Neural crest cell (in vitro differentiated cells): Measurements from ENCODE around the gene ZNF48. TPM values are rescaled to one million over a fixed set of nuclear protein-coding genes. Genes with fewer than 3 reads are reported as not detected.
"Not testable (repeated sequence)": the region's sequence is repeated elsewhere in the genome, so short reads cannot be mapped to it uniquely, and the experiment has no call there.

Source experiments
- DNase-seq: peaks from one replicate; pipeline ENCODE4 v3.0.0; 2021; ENCODE audit warnings: low read depth, mixed read lengths, low spot score
- H3K27ac Mint-ChIP-seq: one replicate; pipeline ENCODE4 v1.8.0; 2021; ENCODE audit warnings: mild to moderate bottlenecking, mixed read lengths; ENCODE audit not compliant: unreplicated experiment
- H3K27me3 Mint-ChIP-seq: 2 replicates; pipeline ENCODE4 v1.8.0; 2021; ENCODE audit warnings: low read depth, mild to moderate bottlenecking, mixed read lengths
- H3K36me3 Mint-ChIP-seq: 2 replicates; pipeline ENCODE4 v1.8.0; 2021; ENCODE audit warnings: low read depth, mild to moderate bottlenecking, mixed read lengths
- H3K4me1 Mint-ChIP-seq: 2 replicates; pipeline ENCODE4 v1.8.0; 2021; ENCODE audit warnings: mixed read lengths
- H3K4me3 Mint-ChIP-seq: one replicate; pipeline ENCODE4 v1.8.0; 2021; ENCODE audit warnings: mild to moderate bottlenecking, mixed read lengths
- H3K9me3 Mint-ChIP-seq: 2 replicates; pipeline ENCODE4 v1.8.0; 2021; ENCODE audit warnings: mixed read lengths
- total RNA-seq: library from RNA; stranded (reverse); gene quantifications from 2 replicates; pipeline ENCODE4 v1.2.1, GENCODE V29; 2021
- TF ChIP-seq, protein P1 (sequence below): fragments of 200-600 bp; sonication (generic); conservative IDR thresholded peaks from 2 replicates; pipeline ENCODE4 v1.5.0; 2021; ENCODE audit warnings: antibody characterized with exemption, mild to moderate bottlenecking

Gene ZNF48
- total RNA-seq, 1 donor from 2014 or later: 60.9 TPM

GRCh38 chr16:30395992-30396585, 869 bp downstream of the ZNF48 start:
- Mint-ChIP-seq H3K36me3 (peaks cover 3% of the 10 kb centered on the region), H3K4me1 (peaks cover 54% of the 10 kb centered on the region), H3K27me3 (peaks cover 3% of the 10 kb centered on the region), H3K4me3 (peak overlapping the region; percentile 92), H3K9me3 (no peaks in the 10 kb centered on the region), H3K27ac (peak overlapping the region; percentile 93)
- DNase-seq: no peak
- TF ChIP-seq, protein P1, sequence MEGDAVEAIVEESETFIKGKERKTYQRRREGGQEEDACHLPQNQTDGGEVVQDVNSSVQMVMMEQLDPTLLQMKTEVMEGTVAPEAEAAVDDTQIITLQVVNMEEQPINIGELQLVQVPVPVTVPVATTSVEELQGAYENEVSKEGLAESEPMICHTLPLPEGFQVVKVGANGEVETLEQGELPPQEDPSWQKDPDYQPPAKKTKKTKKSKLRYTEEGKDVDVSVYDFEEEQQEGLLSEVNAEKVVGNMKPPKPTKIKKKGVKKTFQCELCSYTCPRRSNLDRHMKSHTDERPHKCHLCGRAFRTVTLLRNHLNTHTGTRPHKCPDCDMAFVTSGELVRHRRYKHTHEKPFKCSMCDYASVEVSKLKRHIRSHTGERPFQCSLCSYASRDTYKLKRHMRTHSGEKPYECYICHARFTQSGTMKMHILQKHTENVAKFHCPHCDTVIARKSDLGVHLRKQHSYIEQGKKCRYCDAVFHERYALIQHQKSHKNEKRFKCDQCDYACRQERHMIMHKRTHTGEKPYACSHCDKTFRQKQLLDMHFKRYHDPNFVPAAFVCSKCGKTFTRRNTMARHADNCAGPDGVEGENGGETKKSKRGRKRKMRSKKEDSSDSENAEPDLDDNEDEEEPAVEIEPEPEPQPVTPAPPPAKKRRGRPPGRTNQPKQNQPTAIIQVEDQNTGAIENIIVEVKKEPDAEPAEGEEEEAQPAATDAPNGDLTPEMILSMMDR: no peak

DNA sequence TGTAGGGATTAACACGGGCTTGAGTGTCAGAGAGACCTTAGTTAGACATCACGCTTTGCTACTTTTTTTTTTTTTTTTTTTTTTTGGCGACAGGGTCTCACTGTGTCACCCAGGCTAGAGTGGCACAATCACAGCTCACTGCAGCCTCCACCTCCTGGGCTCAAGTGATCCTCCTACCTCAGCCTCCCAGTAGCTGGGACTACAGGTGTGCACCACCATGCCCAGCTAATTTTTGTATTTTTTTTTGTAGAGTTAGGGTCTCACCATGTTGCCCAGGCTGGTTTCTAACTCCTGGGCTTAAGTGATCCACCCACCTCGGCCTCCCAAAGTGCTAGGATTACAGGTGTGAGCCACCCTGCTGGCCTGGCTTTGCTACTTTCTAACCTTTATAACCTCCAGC, 1.4 kb downstream of the ZNF48 start:
- H3K27ac Mint-ChIP-seq, H3K27me3 Mint-ChIP-seq, H3K9me3 Mint-ChIP-seq: not testable (repeated sequence)

GRCh38 chr16:30397056-30397455, 1.8 kb downstream of the ZNF48 start:
- TF ChIP-seq, protein P1: no peak
- Mint-ChIP-seq H3K27me3 (peaks cover 3% of the 10 kb centered on the region), H3K9me3 (no peaks in the 10 kb centered on the region), H3K4me3 (peak overlapping the region; percentile 92), H3K36me3 (peaks cover 3% of the 10 kb centered on the region), H3K27ac (no peak overlapping the region), H3K4me1 (peaks cover 59% of the 10 kb centered on the region)
- DNase-seq: no peak

More for the DNA sequence above, 1.4 kb downstream of the ZNF48 start:
- H3K4me3 Mint-ChIP-seq: peak overlapping the region; percentile 92
- not testable (repeated sequence) for H3K36me3 Mint-ChIP-seq, DNase-seq
- H3K4me1 Mint-ChIP-seq: peaks cover 57% of the 10 kb centered on the region

DNA sequence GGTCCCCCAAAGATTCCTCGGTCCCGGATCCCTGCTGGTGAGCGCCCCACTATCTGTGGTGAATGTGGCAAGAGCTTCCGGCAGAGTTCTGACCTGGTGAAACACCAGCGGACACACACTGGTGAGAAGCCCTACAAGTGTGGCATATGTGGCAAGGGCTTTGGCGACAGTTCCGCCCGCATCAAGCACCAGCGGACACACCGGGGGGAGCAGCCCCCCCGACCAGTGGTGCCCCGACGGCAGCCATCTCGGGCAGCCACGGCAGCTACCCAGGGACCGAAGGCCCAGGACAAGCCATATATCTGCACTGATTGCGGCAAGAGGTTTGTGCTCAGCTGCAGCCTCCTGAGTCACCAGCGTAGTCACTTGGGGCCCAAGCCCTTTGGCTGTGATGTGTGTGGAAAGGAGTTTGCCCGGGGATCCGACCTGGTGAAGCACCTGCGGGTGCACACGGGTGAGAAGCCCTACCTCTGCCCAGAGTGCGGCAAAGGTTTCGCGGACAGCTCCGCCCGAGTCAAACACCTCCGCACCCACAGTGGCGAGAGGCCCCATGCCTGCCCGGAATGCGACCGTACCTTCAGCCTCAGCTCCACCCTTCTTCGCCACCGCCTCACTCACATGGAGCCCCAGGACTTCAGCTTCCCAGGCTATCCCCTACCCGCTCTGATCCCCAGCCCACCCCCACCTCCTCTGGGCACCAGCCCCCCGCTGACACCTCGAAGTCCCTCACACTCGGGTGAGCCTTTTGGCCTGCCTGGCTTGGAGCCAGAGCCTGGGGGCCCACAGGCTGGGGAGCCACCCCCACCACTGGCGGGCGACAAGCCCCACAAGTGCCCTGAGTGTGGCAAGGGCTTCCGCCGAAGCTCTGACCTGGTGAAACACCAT, 2.8 kb downstream of the ZNF48 start:
- no peak for DNase-seq
- peaks cover 3% of the 10 kb centered on the region for H3K36me3 Mint-ChIP-seq
- peaks cover 53% of the 10 kb centered on the region for H3K4me1 Mint-ChIP-seq
- peak overlapping the region; percentile 94 for H3K4me3 Mint-ChIP-seq
- TF ChIP-seq, protein P1: no peak
- H3K27ac Mint-ChIP-seq: no peak overlapping the region
- H3K9me3 Mint-ChIP-seq: no peaks in the 10 kb centered on the region
- H3K27me3 Mint-ChIP-seq: peaks cover 3% of the 10 kb centered on the region

- Mint-ChIP-seq H3K36me3 (peaks cover 3% of the 10 kb centered on the region), H3K4me1 (peaks cover 49% of the 10 kb centered on the region), H3K4me3 (peak overlapping the region; percentile 94), H3K9me3 (no peaks in the 10 kb centered on the region), H3K27ac (peak overlapping the region; percentile 83), H3K27me3 (peaks cover 3% of the 10 kb centered on the region)
- DNase-seq: no peak
- TF ChIP-seq, protein P1: no peak
These were observed 3.6 kb downstream of the ZNF48 start for GRCh38 chr16:30398661-30399434.
